Osteoblast (primary cell): ENCODE results near the gene FAN1. TPM values are rescaled to one million over a fixed set of nuclear protein-coding genes. Genes with fewer than 3 reads are reported as not detected.

Experiments
- DNase-seq: peaks from one replicate; pipeline ENCODE4 v3.0.0; 2011; ENCODE audit warnings: low spot score, mixed read lengths; ENCODE audit not compliant: insufficient read length; ENCODE audit errors: missing footprints
- H2AFZ ChIP-seq: 2 replicates; pipeline ENCODE4 v1.6.0; 2011; ENCODE audit warnings: mild to moderate bottlenecking, low read length
- H3K27ac ChIP-seq: 2 replicates; pipeline ENCODE4 v1.5.1; 2011; ENCODE audit warnings: mild to moderate bottlenecking, low read depth, low read length, moderate library complexity
- H3K27me3 ChIP-seq: 2 replicates; pipeline ENCODE4 v1.6.0; 2012; ENCODE audit warnings: mild to moderate bottlenecking, control low read depth, inconsistent platforms, low read length, moderate library complexity; ENCODE audit not compliant: insufficient read depth
- H3K36me3 ChIP-seq: 2 replicates; pipeline ENCODE4 v1.5.1; 2011; ENCODE audit warnings: mild to moderate bottlenecking, low read length, control low read depth, moderate library complexity; ENCODE audit not compliant: insufficient read depth
- H3K4me1 ChIP-seq: 2 replicates; pipeline ENCODE4 v1.5.1; 2011; ENCODE audit warnings: mild to moderate bottlenecking, low read length, control low read depth, moderate library complexity; ENCODE audit not compliant: insufficient read depth
- H3K4me2 ChIP-seq: 2 replicates; pipeline ENCODE4 v1.6.0; 2011; ENCODE audit warnings: mild to moderate bottlenecking, low read length; ENCODE audit not compliant: insufficient read depth
- H3K4me3 ChIP-seq: fragments of 200-600 bp; sonication (generic); 3 replicates; pipeline ENCODE4 v1.5.1; 2012; ENCODE audit warnings: mild to moderate bottlenecking, low read length, inconsistent platforms; ENCODE audit not compliant: insufficient read depth
- H3K79me2 ChIP-seq: 2 replicates; pipeline ENCODE4 v1.6.0; 2012; ENCODE audit warnings: mild to moderate bottlenecking, low read length, control low read depth, inconsistent platforms; ENCODE audit not compliant: insufficient read depth
- H3K9me3 ChIP-seq: 2 replicates; pipeline ENCODE4 v1.5.1; 2011; ENCODE audit warnings: low read depth, low read length, control low read depth
- H4K20me1 ChIP-seq: 2 replicates; pipeline ENCODE4 v1.6.0; 2012; ENCODE audit warnings: mild to moderate bottlenecking, low read length, control low read depth; ENCODE audit not compliant: insufficient read depth
- total RNA-seq: library from RNA; depleted of rRNA; stranded (reverse); fragments of >200 nt; gene quantifications from 2 replicates; pipeline ENCODE4 v1.2.3, GENCODE V29; 2012
- TF ChIP-seq, protein P1 (sequence below): IDR thresholded peaks from 2 replicates; pipeline ENCODE4 v1.5.1; 2011; ENCODE audit warnings: mild to moderate bottlenecking, low read depth, low read length, moderate library complexity; ENCODE audit errors: extremely low read depth

The FAN1 gene
- total RNA-seq, 1 donor, result 16.3 TPM

DNA sequence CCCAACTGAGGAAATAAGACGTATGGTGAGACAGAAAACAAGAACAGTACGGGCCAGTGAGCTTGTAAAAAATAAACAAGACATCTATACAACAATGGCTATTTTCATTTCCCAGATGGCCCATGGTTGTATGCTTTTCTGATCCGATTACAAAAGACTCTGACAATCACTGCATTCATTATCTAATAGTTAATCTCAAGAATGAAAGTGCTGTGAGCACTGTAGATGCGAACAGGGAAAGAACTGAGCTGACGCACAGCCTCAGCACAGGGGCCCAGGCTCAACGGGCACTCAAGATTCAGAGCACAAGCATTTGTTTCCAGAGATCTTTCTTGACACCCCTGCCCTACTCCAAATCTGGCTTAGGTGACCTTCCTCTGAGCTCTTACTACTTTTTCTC lies 80.8 kb downstream of the FAN1 start:
- Histone ChIP-seq H3K79me2 (peaks cover 80% of the 10 kb centered on the region), H3K4me2 (no peak overlapping the region), H3K27me3 (no peaks in the 10 kb centered on the region), H3K27ac (no peak overlapping the region), H3K4me1 (peaks cover 8% of the 10 kb centered on the region), H3K9me3 (no peaks in the 10 kb centered on the region), H2AFZ (no peak overlapping the region), H3K36me3 (peaks cover 24% of the 10 kb centered on the region), H3K4me3 (no peak overlapping the region), H4K20me1 (peaks cover 23% of the 10 kb centered on the region)
- DNase-seq, result peak; percentile 59
- TF ChIP-seq, protein P1, sequence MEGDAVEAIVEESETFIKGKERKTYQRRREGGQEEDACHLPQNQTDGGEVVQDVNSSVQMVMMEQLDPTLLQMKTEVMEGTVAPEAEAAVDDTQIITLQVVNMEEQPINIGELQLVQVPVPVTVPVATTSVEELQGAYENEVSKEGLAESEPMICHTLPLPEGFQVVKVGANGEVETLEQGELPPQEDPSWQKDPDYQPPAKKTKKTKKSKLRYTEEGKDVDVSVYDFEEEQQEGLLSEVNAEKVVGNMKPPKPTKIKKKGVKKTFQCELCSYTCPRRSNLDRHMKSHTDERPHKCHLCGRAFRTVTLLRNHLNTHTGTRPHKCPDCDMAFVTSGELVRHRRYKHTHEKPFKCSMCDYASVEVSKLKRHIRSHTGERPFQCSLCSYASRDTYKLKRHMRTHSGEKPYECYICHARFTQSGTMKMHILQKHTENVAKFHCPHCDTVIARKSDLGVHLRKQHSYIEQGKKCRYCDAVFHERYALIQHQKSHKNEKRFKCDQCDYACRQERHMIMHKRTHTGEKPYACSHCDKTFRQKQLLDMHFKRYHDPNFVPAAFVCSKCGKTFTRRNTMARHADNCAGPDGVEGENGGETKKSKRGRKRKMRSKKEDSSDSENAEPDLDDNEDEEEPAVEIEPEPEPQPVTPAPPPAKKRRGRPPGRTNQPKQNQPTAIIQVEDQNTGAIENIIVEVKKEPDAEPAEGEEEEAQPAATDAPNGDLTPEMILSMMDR, result no peak

GRCh38 chr15:30985081-30985531 lies 81.4 kb downstream of the FAN1 start:
- peak; percentile 4 for DNase-seq
- Histone ChIP-seq H3K36me3 (peaks cover 20% of the 10 kb centered on the region), H3K4me1 (peaks cover 13% of the 10 kb centered on the region), H3K9me3 (no peaks in the 10 kb centered on the region), H3K4me3 (no peak overlapping the region), H3K27ac (no peak overlapping the region), H3K27me3 (no peaks in the 10 kb centered on the region), H2AFZ (no peak overlapping the region), H3K4me2 (no peak overlapping the region), H4K20me1 (peaks cover 20% of the 10 kb centered on the region), H3K79me2 (peaks cover 79% of the 10 kb centered on the region)
- TF ChIP-seq, protein P1, result no peak

GRCh38 chr15:30990036-30990435 lies 86.3 kb downstream of the FAN1 start:
- peaks cover 13% of the 10 kb centered on the region for H3K4me1 ChIP-seq
- peaks cover 48% of the 10 kb centered on the region for H3K79me2 ChIP-seq
- H3K4me2 ChIP-seq, result peak overlapping the region; percentile 83
- peaks cover 10% of the 10 kb centered on the region for H4K20me1 ChIP-seq
- H3K27me3 ChIP-seq, result no peaks in the 10 kb centered on the region
- TF ChIP-seq, protein P1, result no peak
- peak overlapping the region; percentile 94 for H3K4me3 ChIP-seq
- peak; percentile 60 for DNase-seq
- no peak overlapping the region for H2AFZ ChIP-seq
- peak overlapping the region; percentile 79 for H3K27ac ChIP-seq
- H3K9me3 ChIP-seq, result no peaks in the 10 kb centered on the region
- H3K36me3 ChIP-seq, result peaks cover 9% of the 10 kb centered on the region

- H3K36me3 ChIP-seq, result peaks cover 6% of the 10 kb centered on the region
- TF ChIP-seq, protein P1, result no peak
- peak; percentile 82 for DNase-seq
These were observed 86.9 kb downstream of the FAN1 start for GRCh38 chr15:30990446-30991254.

More at GRCh38 chr15:30990446-30991254, 86.9 kb downstream of the FAN1 start:
- Histone ChIP-seq H3K4me3 (peak overlapping the region; percentile 94), H3K9me3 (no peaks in the 10 kb centered on the region), H3K4me1 (peaks cover 7% of the 10 kb centered on the region), H3K79me2 (peaks cover 41% of the 10 kb centered on the region), H3K27me3 (no peaks in the 10 kb centered on the region), H4K20me1 (peaks cover 7% of the 10 kb centered on the region), H3K4me2 (peak overlapping the region; percentile 83), H3K27ac (peak overlapping the region; percentile 79), H2AFZ (peak overlapping the region; percentile 73)
